NT2/D1 (cell line): ENCODE results near the gene LRBA.

Experiments
- SUZ12 ChIP-seq: IDR thresholded peaks from 2 replicates; pipeline ENCODE4 v1.6.1; 2011; ENCODE audit not compliant: insufficient read length, insufficient read depth; ENCODE audit errors: extremely low read depth
- YY1 ChIP-seq: IDR thresholded peaks from 2 replicates; pipeline ENCODE4 v1.6.1; 2011; ENCODE audit not compliant: insufficient read length, insufficient read depth
- ZNF274 ChIP-seq: IDR thresholded peaks from 2 replicates; pipeline ENCODE4 v1.6.1; 2011; ENCODE audit warnings: mild to moderate bottlenecking, low read depth, low read length

DNA sequence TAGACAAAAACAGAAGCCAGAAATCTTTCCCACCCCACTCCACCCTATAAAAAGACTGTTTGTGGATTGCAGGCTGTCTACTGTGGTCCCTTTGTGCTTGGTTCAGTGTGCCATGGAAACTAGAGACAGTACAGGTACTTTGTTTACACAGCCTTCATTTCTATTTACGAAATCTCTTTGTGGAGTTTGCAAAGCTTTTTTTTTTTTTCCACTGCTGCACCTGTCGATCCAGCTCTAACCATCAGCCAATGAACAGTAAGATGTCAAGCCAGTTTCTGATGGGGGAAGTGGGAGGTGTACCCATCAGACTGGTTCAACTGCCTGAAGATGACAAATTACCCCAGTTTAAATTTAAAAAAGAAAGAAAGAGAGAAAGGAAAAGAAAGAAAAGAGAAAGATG, 20.2 kb upstream of the LRBA start:
- TF ChIP-seq ZNF274: no peak
- no peak for TF ChIP-seq SUZ12
- no peak for TF ChIP-seq YY1
